ENCODE data around the gene TNNT2.
A peak's percentile ranks its signal among the peaks of the same experiment; 100 is the strongest.

TNNT2 gene

DNA sequence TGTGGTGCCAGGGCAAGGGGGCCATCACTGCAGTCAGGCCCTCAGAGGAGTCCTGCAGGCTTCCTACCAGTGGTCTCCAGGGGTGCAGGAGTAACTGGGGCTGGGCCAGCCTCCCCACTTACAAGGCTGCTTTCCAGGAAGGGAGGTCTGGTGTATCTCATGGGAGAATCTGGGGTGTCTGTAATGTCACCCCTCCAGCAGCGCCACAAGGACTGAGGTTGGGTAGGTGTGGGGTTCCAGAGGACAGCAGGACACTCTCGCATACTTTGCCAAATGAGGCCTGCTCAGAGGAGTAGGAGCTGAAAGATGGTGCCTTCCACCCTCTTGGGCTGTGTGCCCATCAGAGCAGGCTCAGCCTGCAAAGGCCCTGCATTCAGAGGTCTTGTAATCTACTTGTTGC is 46.9 kb downstream of the TNNT2 start:
- DNase-seq: no peak

DNA sequence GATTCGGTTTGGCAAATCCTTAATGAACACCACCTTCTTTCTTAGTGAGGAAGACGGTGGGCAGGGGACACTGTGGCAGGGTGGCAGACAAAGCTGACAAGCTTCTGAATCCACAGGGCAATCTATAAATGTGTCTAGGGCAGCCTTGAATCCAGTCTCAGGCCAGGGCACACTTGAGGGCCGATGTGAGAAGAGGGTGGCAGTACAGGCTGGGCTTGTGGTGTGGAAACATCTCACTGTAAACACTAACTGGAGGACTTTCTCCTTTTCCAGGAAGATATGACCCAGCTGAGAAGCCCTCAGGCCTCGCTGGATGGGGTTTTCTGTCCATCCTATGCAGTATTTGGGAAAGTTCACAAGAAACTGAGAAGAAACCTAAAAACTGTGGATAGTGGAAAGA is 47.7 kb downstream of the TNNT2 start:
- no peak for DNase-seq

- DNase-seq: no peak
Observed at GRCh38 chr1:201329286-201329685, 48.2 kb downstream of the TNNT2 start.

- DNase-seq: no peak
Observed at GRCh38 chr1:201328576-201328975, 48.9 kb downstream of the TNNT2 start.

DNA sequence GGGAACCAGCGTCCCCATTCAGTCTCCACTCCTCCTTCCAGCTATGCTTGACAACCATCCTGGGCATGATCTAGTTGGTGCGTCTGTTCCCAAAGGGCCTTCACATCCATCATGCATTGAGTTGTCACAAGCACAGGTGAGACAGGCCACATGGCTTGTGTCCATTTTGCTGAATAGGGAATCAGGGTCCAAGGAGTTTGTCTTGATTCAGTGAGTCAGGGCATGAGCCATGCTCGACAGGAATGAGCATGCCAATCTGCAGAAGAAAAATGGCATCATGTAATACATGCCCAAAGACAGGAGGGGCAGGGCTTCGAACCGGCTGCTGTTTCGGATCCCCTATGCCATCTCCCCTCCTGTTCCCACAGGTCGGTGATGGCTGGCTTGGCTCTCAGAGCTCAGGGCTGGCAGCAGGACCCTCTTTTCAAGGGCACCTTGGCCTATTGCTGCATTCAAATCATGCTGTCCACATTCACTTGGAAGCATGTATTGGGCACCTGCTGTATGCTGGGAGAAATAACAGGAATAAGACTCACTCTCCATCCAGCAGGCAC is 49.7 kb downstream of the TNNT2 start:
- DNase-seq: no peak

- DNase-seq: no peak
Observed at GRCh38 chr1:201326710-201327109, 50.8 kb downstream of the TNNT2 start.

- no peak for DNase-seq
Observed at GRCh38 chr1:201325678-201326060, 51.8 kb downstream of the TNNT2 start.

- no peak for DNase-seq
Observed at GRCh38 chr1:201324821-201325677, 52.4 kb downstream of the TNNT2 start.

GRCh38 chr1:201324306-201324705 is 53.2 kb downstream of the TNNT2 start:
- no peak for DNase-seq

DNA sequence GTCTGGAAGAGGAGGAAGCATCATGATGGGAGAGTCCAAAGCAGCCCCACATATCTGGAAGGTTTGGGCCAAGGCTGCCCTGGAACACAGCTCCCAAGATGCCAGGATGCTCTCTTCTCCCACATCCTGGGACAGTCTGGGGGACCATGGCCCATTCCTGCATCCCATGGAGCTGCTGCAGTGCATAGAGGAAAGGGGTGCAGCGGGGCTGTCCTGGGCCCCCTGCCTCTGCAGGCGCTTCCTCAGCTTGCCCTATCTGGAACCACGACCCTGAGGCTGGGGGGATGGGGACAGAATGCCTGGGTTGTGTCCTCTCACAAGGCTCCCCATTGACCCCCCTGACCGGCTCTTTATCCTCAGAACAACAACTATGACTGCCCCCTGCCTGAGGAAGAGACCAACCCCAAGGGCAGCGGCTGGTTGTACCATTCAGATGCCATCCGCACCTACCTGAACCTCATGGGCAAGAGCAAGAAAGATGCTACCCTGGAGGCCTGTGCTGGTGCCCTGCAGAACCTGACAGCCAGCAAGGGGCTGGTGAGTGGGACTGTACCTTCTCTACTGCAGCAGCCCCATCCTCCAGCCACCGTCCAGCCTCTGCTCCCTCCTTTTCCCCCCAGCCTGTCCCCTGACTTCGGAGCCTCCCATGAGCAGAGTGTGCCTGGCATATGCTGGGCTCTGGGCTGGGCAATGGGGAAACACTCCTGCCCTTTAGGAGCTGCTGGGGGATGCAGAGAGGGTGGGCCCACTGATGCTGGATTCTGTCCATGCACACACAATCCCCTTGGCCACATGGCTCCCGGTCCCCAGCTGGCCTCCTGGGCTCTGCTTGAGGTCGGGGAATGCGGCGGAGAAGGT is 54.6 kb downstream of the TNNT2 start:
- DNase-seq: no peak

- no peak for DNase-seq
Observed at GRCh38 chr1:201321826-201322390, 55.6 kb downstream of the TNNT2 start.

GRCh38 chr1:201320168-201320788 is 57.2 kb downstream of the TNNT2 start:
- no peak for DNase-seq

DNA sequence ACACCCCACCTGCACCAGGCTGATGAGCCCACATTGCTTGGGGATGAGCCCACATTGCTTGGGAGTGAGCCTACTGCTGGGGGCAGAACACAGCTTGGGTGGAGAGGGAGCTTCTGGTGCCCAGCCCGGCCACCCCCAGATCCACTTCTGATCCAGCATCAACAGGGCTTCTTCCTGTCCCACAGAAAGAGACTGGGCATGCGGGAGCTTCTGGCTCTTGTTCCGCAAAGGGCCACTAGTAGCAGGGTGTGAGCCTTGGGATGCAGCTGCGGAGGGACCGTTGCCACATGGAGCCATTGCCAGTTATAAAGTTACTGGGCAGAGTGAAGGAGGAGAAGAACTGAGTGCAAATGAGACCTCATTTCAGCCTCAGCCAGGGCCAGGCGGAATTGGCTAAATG is 57.8 kb downstream of the TNNT2 start:
- no peak for DNase-seq

- no peak for DNase-seq
Observed at GRCh38 chr1:201318504-201319340, 58.8 kb downstream of the TNNT2 start.

GRCh38 chr1:201317551-201317950 is 59.9 kb downstream of the TNNT2 start:
- DNase-seq: no peak

DNA sequence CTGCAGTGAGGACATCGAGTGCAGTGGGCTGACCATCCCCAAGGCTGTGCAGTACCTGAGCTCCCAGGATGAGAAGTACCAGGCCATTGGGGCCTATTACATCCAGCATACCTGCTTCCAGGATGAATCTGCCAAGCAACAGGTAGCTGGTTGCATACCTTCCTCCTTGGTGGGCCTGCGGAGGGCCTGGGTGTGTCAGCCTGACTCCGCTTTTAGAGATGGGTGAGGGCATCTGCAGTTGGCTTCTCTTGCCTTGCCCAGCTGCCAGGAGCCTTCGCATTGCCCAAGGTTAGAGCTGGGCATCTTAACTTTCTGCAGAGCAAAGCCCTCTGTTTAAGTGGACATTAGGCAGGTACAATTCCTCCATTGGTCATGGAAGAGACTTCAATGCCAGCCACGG is 60.9 kb downstream of the TNNT2 start:
- no peak for DNase-seq

GRCh38 chr1:201313086-201313485 is 64.4 kb downstream of the TNNT2 start:
- peak; percentile 67 for DNase-seq

DNA sequence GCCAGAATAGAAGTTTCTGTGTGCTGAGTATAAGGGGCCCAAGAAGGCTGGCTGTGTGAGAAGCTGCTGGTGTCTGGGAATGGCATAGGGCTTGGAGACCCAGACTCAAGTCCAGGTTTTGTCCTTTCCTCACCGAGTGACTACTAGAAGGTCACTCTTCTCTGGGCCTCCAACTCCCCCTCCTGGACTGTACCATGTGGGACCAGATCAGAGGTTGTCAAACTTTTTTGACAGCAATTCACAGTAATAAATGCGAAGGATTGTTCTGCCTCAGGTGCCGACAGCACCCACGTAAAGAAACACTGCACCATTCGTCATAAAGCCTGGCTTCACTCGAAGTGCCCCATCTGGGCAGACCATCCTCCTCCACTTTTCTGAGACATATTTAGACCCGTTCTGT is 65.2 kb downstream of the TNNT2 start:
- no peak for DNase-seq

DNA sequence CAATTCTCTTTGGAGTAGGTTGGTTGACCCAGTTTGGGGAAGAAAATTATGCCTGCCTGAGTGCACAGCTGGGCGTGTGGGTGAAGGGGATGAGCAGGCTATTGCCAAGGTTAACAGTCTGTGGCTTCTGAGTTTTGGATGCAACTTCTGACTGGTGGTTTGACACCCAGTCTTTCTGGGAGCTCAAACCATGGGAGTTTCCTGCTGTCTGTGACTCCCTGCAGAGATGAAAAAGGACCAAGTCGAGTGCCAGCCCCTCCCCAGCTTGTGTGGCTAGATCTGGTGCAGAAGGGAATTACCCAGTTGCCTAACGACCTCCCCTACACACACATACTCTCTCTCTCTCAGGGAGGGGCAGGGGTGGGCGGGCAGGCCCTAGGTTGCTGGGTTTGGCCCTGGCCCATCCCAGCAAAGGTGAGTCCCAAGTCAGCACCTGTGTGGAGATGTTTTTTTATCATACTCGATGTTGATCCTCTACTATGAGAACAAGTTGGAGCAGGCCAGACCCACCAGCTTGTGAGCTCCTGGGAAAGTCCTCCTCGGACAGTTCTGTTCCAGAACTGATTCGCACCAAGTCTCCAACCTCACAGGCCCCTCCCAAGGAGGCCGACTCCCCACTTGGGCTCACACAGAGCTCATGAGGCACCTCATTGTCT is 66.0 kb downstream of the TNNT2 start:
- peak; percentile 55 for DNase-seq

- DNase-seq: peak; percentile 71
Observed at GRCh38 chr1:201310986-201311355, 66.5 kb downstream of the TNNT2 start.

DNA sequence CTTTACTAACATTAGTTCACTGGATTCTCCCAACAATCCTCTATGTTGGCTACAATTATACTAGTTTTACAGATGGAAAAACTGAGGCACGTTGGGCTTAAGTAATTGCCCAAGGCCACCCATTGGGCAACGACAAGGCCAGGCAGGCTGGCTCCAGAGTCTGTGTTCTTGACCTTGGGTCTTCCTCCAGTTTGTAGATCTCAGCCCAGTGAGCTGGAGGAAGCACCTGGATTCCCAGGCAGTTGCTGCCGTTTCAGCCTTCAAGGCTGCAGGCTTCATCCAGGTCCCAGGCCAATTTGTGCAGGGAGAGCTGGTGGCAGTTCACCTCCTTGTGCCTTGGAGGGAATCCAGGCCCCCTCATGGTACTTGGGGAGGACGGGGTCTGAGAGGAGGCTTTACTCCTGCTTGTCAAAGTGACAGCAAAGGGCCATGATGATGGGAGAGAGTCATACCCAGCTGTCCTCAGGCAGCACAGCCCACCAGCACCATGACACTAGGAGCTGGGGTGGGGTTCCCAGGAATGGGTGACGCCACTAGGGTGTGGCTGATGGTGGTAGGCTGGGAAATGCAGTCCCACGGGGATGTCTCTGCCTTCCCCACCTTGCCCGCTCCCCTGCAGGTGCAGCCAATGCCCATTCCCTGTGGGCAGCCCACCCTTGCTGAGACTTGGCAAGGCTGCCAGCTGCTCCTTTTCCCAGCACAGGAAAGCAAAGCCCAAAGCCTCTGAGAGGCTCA is 67.1 kb downstream of the TNNT2 start:
- no peak for DNase-seq

Data from NCI-H2171 treated with DMSO at 0.1 percent for 48 hours (cell line).